H1 (cell line): ENCODE results near the gene HLA-DRB1.

ENCODE experiments used
- CTCF ChIP-seq, 3 experiments: IDR thresholded peaks; 1 replicate in 2 of 3; 2 replicates in 1 of 3; pipeline versions ENCODE4 v1.5.1 to v1.6.1; 2011; ENCODE audit warnings: low read length in 3 of 3, mild to moderate bottlenecking in 3 of 3, inconsistent platforms in 2 of 3, low read depth in 1 of 3, moderate library complexity in 1 of 3; ENCODE audit not compliant: insufficient read depth in 1 of 3; ENCODE audit errors: control extremely low read depth in 1 of 3
- EGR1 ChIP-seq: IDR thresholded peaks from 2 replicates; pipeline ENCODE4 v1.6.1; 2011; ENCODE audit warnings: low read depth, low read length, borderline replicate concordance
- EZH2 ChIP-seq: fragments of 200-600 bp; sonication (generic); IDR thresholded peaks from 2 replicates; pipeline ENCODE4 v1.7.1; 2012; ENCODE audit warnings: low read depth, mild to moderate bottlenecking, moderate library complexity, low read length, inconsistent platforms; ENCODE audit not compliant: severe bottlenecking
- JUND ChIP-seq: IDR thresholded peaks from 2 replicates; pipeline ENCODE4 v1.6.1; 2011; ENCODE audit warnings: mild to moderate bottlenecking, improper control_type of control experiment, low read length
- KDM1A ChIP-seq: fragments of 200-600, 300-600 bp; sonication (generic); IDR thresholded peaks from 2 replicates; pipeline ENCODE4 v1.7.1; 2016; ENCODE audit warnings: mild to moderate bottlenecking, low read length, borderline replicate concordance
- POLR2AphosphoS5 ChIP-seq: IDR thresholded peaks from 2 replicates; pipeline ENCODE4 v1.6.1; 2011; ENCODE audit warnings: low read depth, low read length
- RAD21 ChIP-seq, 2 experiments: IDR thresholded peaks in 1 of 2; conservative IDR thresholded peaks in 1 of 2; 2 replicates each; pipeline ENCODE4 v1.6.1; 2011; ENCODE audit warnings: low read depth in 2 of 2, low read length in 2 of 2, improper control_type of control experiment in 1 of 2, inconsistent platforms in 1 of 2, mild to moderate bottlenecking in 1 of 2, moderate library complexity in 1 of 2
- RBBP5 ChIP-seq: IDR thresholded peaks from 2 replicates; pipeline ENCODE4 v1.7.1; 2012; ENCODE audit warnings: low read depth, mild to moderate bottlenecking, inconsistent platforms, low read length, moderate library complexity, borderline replicate concordance
- SIN3A ChIP-seq, 2 experiments: IDR thresholded peaks in 1 of 2; conservative IDR thresholded peaks in 1 of 2; 2 replicates each; pipeline ENCODE4 v1.6.1; 2011 to 2012; ENCODE audit warnings: low read length in 2 of 2, improper control_type of control experiment in 1 of 2, low read depth in 1 of 2, mild to moderate bottlenecking in 1 of 2
- SIX5 ChIP-seq: IDR thresholded peaks from 2 replicates; pipeline ENCODE4 v1.6.1; 2011; ENCODE audit warnings: mild to moderate bottlenecking, low read depth, low read length

GRCh38 chr6:32568561-32568960, 21.1 kb downstream of the HLA-DRB1 start:
- TF ChIP-seq POLR2AphosphoS5 (no peak), JUND (no peak), CTCF (IDR thresholded peaks at IDR 0.05; ENCODE audit: control extremely low read depth in 1 of 3, insufficient read depth in 1 of 3, low read depth in 1 of 3, low read length in 3 of 3) (no peak), EGR1 (no peak), RBBP5 (no peak), SIX5 (no peak), KDM1A (no peak), SIN3A (conservative IDR thresholded peaks at IDR 0.05 in 1 of 2, IDR thresholded peaks at IDR 0.05 in 1 of 2; ENCODE audit: low read depth in 1 of 2, low read length in 2 of 2) (no peak), RAD21 (IDR thresholded peaks at IDR 0.05 in 1 of 2, conservative IDR thresholded peaks at IDR 0.05 in 1 of 2; ENCODE audit: low read depth in 2 of 2, low read length in 2 of 2) (no peak), EZH2 (no peak)
